ENCODE data around the gene MXD1.

MXD1 gene

DNA sequence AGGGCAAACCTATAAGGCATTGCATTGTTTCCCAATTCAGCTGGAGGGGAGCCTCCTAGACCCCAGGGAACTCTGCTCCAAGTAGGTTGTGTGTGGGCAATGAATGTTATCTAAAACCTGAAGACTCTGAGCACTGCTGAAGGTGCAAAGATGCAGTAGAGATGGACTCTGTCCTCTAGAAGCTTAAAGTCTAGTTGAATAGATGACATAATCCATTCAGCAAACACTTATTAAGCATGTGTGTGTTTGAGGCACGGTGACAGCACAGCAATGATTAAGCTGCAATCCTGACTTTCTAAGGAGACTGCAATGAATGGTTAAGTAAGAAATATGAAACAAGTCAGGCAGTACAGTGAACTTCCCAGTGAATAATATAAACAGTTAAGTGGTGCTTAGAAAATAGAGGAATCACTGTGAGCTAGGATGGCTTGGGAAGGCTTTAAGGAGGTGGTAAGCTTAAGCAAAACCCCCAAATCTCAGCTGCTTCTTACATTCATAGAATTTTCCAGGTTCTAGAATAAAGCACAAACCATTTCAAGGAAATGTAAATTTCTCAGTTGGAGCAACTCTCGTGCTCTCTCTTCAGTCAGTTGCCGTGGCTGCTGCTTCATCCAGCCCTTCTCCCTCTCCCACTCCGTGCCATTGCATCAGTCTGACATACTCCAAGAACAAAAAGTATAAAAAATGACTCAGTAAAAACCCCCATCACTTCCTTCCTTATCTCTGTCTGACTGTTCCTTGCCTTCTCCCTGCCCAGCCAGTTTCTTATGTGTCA, 19.1 kb downstream of the MXD1 start:
- peak overlapping the region; percentile 6; the same call in 1 of the 2 replicates for H3K4me3 ChIP-seq (ENCODE audit: low read length)

DNA sequence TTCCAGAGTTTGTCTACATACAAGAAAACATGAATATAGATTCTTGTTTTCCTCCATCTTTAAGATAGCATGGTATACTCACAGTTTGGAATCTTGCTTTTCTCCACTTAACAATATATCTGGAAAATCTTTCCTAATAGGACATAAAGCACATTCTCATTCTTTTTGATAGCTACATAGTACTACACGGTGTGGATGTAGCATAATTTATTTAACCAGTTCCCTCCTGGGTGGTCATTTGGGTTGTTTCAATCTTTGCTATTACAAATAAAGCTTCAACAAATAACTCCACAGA, 19.7 kb downstream of the MXD1 start:
- DNase-seq (ENCODE audit: low read depth): no peak
- TF ChIP-seq, protein P1, sequence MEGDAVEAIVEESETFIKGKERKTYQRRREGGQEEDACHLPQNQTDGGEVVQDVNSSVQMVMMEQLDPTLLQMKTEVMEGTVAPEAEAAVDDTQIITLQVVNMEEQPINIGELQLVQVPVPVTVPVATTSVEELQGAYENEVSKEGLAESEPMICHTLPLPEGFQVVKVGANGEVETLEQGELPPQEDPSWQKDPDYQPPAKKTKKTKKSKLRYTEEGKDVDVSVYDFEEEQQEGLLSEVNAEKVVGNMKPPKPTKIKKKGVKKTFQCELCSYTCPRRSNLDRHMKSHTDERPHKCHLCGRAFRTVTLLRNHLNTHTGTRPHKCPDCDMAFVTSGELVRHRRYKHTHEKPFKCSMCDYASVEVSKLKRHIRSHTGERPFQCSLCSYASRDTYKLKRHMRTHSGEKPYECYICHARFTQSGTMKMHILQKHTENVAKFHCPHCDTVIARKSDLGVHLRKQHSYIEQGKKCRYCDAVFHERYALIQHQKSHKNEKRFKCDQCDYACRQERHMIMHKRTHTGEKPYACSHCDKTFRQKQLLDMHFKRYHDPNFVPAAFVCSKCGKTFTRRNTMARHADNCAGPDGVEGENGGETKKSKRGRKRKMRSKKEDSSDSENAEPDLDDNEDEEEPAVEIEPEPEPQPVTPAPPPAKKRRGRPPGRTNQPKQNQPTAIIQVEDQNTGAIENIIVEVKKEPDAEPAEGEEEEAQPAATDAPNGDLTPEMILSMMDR (conservative IDR thresholded peaks at IDR 0.05; ENCODE audit: low read length): no peak
- H3K4me3 ChIP-seq (ENCODE audit: low read length): no peak overlapping the region; the same call in none of the 2 replicates

More for the DNA sequence above, 19.1 kb downstream of the MXD1 start:
- DNase-seq (ENCODE audit: low read depth): peak; percentile 80
- TF ChIP-seq, protein P1 (conservative IDR thresholded peaks at IDR 0.05; ENCODE audit: low read length): no peak

DNA sequence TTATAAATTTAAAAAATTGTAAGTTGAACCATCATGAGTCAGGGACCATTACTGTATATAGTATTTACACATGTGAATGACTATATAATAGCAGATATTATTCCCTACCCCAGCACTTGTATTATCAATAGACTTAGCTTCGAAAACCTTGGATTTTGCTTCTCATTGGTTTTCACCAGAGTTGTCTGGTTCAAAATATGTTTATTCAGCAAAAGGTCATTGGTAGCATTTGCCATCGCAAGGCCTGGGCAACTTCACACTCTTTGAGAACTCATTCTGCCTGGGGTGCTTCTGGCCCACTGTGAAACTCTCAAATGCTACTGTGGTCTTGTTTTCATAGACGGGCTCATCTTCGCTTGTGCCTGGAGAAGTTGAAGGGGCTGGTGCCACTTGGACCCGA, 20.1 kb downstream of the MXD1 start:
- H3K4me3 ChIP-seq (ENCODE audit: low read length): no peak overlapping the region
- no peak for DNase-seq (ENCODE audit: low read depth)
- TF ChIP-seq, protein P1 (conservative IDR thresholded peaks at IDR 0.05; ENCODE audit: low read length): no peak

DNA sequence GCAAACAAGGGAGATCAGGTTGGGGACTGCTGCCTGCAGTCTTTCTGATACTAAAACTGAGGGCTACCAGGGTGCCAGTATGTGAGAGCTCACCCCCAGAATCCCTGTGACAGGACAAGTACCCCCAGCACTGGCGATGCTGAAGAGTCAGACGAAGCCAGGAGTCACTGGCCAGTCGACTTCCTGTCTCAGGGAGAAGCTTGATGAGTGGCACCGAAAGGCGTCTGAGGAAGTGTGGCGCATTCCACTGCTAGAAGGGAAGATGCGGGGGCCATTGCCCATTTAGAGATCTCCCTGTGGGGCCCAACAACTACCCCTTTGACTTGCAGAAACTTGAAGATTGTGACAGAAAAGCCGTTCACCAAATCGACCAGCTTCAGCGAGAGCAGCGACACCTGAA, 22.0 kb downstream of the MXD1 start:
- no peak for DNase-seq (ENCODE audit: low read depth)
- TF ChIP-seq, protein P1 (conservative IDR thresholded peaks at IDR 0.05; ENCODE audit: low read length): no peak

DNA sequence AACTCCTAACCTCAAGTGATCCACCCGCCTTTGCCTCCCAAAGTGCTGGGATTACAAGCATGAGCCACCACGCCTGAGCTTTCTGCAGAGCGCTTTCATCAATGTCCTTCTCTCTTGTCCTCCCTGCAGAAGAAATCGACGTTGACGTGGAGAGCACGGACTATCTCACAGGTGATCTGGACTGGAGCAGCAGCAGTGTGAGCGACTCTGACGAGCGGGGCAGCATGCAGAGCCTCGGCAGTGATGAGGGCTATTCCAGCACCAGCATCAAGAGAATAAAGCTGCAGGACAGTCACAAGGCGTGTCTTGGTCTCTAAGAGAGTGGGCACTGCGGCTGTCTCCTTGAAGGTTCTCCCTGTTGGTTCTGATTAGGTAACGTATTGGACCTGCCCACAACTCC, 23.1 kb downstream of the MXD1 start:
- no peak overlapping the region for H3K4me3 ChIP-seq (ENCODE audit: low read length)
- TF ChIP-seq, protein P1 (conservative IDR thresholded peaks at IDR 0.05; ENCODE audit: low read length): no peak

More for the DNA sequence above, 22.0 kb downstream of the MXD1 start:
- H3K4me3 ChIP-seq (ENCODE audit: low read length): no peak overlapping the region

DNA sequence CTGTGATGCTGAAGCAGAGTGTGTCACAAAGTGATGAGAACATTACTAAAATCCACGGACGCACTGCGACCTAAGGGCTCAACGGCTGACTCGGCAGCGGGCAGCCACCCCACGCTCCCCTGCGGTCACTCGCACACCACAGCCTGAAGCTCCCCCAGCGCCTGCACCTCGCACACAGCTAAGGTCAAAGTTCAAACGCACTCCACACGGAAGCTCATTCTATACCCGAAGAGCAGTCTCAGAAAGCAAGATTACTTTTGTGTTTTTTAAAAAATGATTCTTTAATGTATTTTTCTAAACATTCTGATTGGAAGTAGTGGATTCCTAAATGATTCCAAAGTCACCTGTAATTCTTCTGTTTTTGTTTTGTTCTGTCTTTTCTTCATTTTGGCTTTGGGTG, 24.8 kb downstream of the MXD1 start:
- no peak for DNase-seq (ENCODE audit: low read depth)
- TF ChIP-seq, protein P1 (conservative IDR thresholded peaks at IDR 0.05; ENCODE audit: low read length): no peak
- no peak overlapping the region for H3K4me3 ChIP-seq (ENCODE audit: low read length)

More for the DNA sequence above, 23.1 kb downstream of the MXD1 start:
- DNase-seq (ENCODE audit: low read depth): no peak

DNA sequence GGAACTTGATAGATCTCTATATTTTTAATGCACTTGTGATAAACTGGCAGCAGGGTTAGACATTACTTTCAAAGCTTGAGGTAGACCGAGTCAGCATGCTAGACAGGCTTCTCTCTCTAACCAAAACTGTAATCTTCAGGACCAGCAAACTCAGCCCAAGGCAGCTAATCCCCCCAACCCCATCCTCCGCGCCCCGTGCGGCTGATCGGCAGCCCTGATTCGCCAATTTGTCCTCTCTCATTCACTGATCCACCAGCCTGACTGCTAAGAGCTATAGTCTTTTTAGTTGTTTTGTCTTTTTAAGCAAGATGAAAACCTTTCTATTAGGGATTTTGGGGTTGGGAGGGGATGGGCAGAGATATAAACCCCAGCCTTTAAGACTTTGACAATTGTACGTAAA, 25.8 kb downstream of the MXD1 start:
- H3K4me3 ChIP-seq (ENCODE audit: low read length): no peak overlapping the region
- TF ChIP-seq, protein P1 (conservative IDR thresholded peaks at IDR 0.05; ENCODE audit: low read length): no peak
- no peak for DNase-seq (ENCODE audit: low read depth)

All from AG10803 (cell line).